Inferior parietal cortex (tissue), 1 donor: ENCODE results near the gene CSTF2.

Source experiments
- DNase-seq: peaks from one replicate; pipeline ENCODE4 v3.0.0-alpha.2; 2016; ENCODE audit errors: extremely low spot score

CSTF2 gene

GRCh38 chrX:100870527-100870926 is 50.3 kb downstream of the CSTF2 start:
- DNase-seq: no peak

GRCh38 chrX:100871594-100872560 is 51.7 kb downstream of the CSTF2 start:
- no peak for DNase-seq

- DNase-seq: no peak
Measured at GRCh38 chrX:100874325-100874724, 54.1 kb downstream of the CSTF2 start, which contains the start of gene NOX1. Gene NOX1 (minus strand): TSS chrX:100874359. CDS start chrX:100874139, 220 bp downstream.

- no peak for DNase-seq
Measured at GRCh38 chrX:100880368-100880767, 60.2 kb downstream of the CSTF2 start.

- no peak for DNase-seq
Measured at GRCh38 chrX:100883654-100884053, 63.5 kb downstream of the CSTF2 start.
